ENCODE data around the gene TMEM239.

GRCh38 chr20:2835331-2835796 lies 19.2 kb downstream of the TMEM239 start:
- TF ChIP-seq ARNT (IDR thresholded peaks at IDR 0.05), result no peak
- no peak for TF ChIP-seq FOXM1 (IDR thresholded peaks at IDR 0.05; ENCODE audit: borderline replicate concordance)
- TF ChIP-seq TARDBP (IDR thresholded peaks at IDR 0.05), result no peak

All from HEK293T (cell line).